ENCODE results near the gene ATG7. TPM values are rescaled to one million over a fixed set of nuclear protein-coding genes. Genes with fewer than 3 reads are reported as not detected.

Gene ATG7
- total RNA-seq, 1 experiment from 2014 or later = 56.1 TPM

GRCh38 chr3:11297126-11297525 lies 24.9 kb downstream of the ATG7 start:
- Histone ChIP-seq H3K27ac (no peak overlapping the region), H3K36me3 (ENCODE audit: low read depth) (peaks cover 33% of the 10 kb centered on the region), H2AFZ (no peak overlapping the region), H4K20me1 (ENCODE audit: insufficient read depth) (no peaks in the 10 kb centered on the region), H3K79me2 (ENCODE audit: low read depth) (peaks cover 39% of the 10 kb centered on the region), H3K27me3 (ENCODE audit: insufficient read depth, low read depth) (no peaks in the 10 kb centered on the region), H3F3A (ENCODE audit: insufficient read depth, low read depth) (peaks cover 6% of the 10 kb centered on the region), H3K9me2 (ENCODE audit: insufficient read depth) (no peaks in the 10 kb centered on the region), H3K4me2 (no peak overlapping the region), H3K4me1 (replicated peaks; ENCODE audit: insufficient read depth) (peaks cover 17% of the 10 kb centered on the region), H3K9me3 (ENCODE audit: insufficient read depth, low read depth) (no peaks in the 10 kb centered on the region), H3K4me3 (no peak overlapping the region)
- ChIA-PET CTCF (interaction anchor here (0.6 to 0.8 kb wide), 2 partner anchors 23 to 38 kb away, joined by 3 to 6 read pairs; no protein-coding TSS in a partner anchor), POLR2A (ENCODE audit: unreplicated experiment) (no interaction called here)
- BruUV-seq (replicated peaks) = no TSS peak
- no peak for DNase-seq
- no peak for TF ChIP-seq EZH2 (IDR thresholded peaks at IDR 0.05; ENCODE audit: low read depth)
- TF ChIP-seq, protein P1, sequence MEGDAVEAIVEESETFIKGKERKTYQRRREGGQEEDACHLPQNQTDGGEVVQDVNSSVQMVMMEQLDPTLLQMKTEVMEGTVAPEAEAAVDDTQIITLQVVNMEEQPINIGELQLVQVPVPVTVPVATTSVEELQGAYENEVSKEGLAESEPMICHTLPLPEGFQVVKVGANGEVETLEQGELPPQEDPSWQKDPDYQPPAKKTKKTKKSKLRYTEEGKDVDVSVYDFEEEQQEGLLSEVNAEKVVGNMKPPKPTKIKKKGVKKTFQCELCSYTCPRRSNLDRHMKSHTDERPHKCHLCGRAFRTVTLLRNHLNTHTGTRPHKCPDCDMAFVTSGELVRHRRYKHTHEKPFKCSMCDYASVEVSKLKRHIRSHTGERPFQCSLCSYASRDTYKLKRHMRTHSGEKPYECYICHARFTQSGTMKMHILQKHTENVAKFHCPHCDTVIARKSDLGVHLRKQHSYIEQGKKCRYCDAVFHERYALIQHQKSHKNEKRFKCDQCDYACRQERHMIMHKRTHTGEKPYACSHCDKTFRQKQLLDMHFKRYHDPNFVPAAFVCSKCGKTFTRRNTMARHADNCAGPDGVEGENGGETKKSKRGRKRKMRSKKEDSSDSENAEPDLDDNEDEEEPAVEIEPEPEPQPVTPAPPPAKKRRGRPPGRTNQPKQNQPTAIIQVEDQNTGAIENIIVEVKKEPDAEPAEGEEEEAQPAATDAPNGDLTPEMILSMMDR (conservative IDR thresholded peaks at IDR 0.05) = no peak
- intact Hi-C loops (cut with micrococcal nuclease; ENCODE audit: unreplicated experiment) = no loop called here

- Histone ChIP-seq H4K20me1 (ENCODE audit: insufficient read depth) (no peaks in the 10 kb centered on the region), H3K79me2 (ENCODE audit: low read depth) (peaks cover 6% of the 10 kb centered on the region; the same call in 1 of the 2 replicates), H3K9me3 (ENCODE audit: insufficient read depth, low read depth) (no peaks in the 10 kb centered on the region), H3F3A (ENCODE audit: insufficient read depth, low read depth) (no peaks in the 10 kb centered on the region; the same call in 1 of the 2 replicates), H3K27ac (no peak overlapping the region), H3K36me3 (ENCODE audit: low read depth) (peaks cover 56% of the 10 kb centered on the region), H3K4me2 (no peak overlapping the region), H3K27me3 (ENCODE audit: insufficient read depth, low read depth) (no peaks in the 10 kb centered on the region), H3K4me1 (replicated peaks; ENCODE audit: insufficient read depth) (peaks cover 23% of the 10 kb centered on the region), H3K4me3 (no peak overlapping the region), H2AFZ (no peak overlapping the region), H3K9me2 (ENCODE audit: insufficient read depth) (no peaks in the 10 kb centered on the region)
- ChIA-PET POLR2A (ENCODE audit: unreplicated experiment) (no interaction called here), CTCF (no interaction called here)
- TF ChIP-seq, protein P1 (conservative IDR thresholded peaks at IDR 0.05) = no peak
- no peak for TF ChIP-seq EZH2 (IDR thresholded peaks at IDR 0.05; ENCODE audit: low read depth)
- intact Hi-C loops (cut with micrococcal nuclease; ENCODE audit: unreplicated experiment) = no loop called here
- BruUV-seq (replicated peaks) = no TSS peak
- no peak for DNase-seq
Measured at GRCh38 chr3:11300970-11301369, 28.8 kb downstream of the ATG7 start.

DNA sequence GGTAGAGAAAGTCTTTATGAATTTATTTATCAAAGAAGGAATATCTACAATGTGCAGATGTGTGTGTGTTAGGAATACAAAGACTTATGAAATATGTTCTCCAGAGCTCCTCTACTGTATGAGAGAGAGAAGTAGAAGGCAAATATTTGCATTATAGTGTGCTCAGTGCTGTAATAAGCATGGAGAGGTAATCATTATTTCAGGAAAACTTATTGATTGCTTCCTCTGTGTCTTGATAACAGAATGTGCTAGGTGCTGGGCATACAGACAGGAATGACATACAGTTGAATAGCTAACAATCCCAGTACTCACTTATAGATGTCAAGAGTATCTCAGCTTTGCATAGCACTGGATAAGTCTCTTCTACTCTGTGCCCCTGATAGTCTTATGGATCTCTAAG lies 30.2 kb downstream of the ATG7 start:
- H3F3A ChIP-seq (ENCODE audit: insufficient read depth, low read depth) = no peaks in the 10 kb centered on the region; the same call in 1 of the 2 replicates
- intact Hi-C loops (cut with micrococcal nuclease; ENCODE audit: unreplicated experiment) = no loop called here
- H3K36me3 ChIP-seq (ENCODE audit: low read depth) = peaks cover 62% of the 10 kb centered on the region
- no TSS peak for BruUV-seq (replicated peaks)
- ChIA-PET POLR2A (ENCODE audit: unreplicated experiment) (interaction anchor here (0.6 to 0.7 kb wide), 2 partner anchors 43 to 65 kb away, joined by 4 read pairs; no protein-coding TSS in a partner anchor), CTCF (no interaction called here)
- no peak overlapping the region for H3K4me2 ChIP-seq
- no peaks in the 10 kb centered on the region for H4K20me1 ChIP-seq (ENCODE audit: insufficient read depth)
- peaks cover 23% of the 10 kb centered on the region for H3K4me1 ChIP-seq (replicated peaks; ENCODE audit: insufficient read depth)
- H3K27me3 ChIP-seq (ENCODE audit: insufficient read depth, low read depth) = no peaks in the 10 kb centered on the region
- no peak overlapping the region for H3K27ac ChIP-seq
- no peaks in the 10 kb centered on the region; the same call in 1 of the 2 replicates for H3K79me2 ChIP-seq (ENCODE audit: low read depth)
- TF ChIP-seq, protein P1 (conservative IDR thresholded peaks at IDR 0.05) = no peak
- no peak for TF ChIP-seq EZH2 (IDR thresholded peaks at IDR 0.05; ENCODE audit: low read depth)
- DNase-seq = no peak
- H3K9me2 ChIP-seq (ENCODE audit: insufficient read depth) = no peaks in the 10 kb centered on the region
- no peak overlapping the region for H3K4me3 ChIP-seq
- no peaks in the 10 kb centered on the region for H3K9me3 ChIP-seq (ENCODE audit: insufficient read depth, low read depth)
- H2AFZ ChIP-seq = no peak overlapping the region

Measured in PC-9 (cell line).